Lower leg skin (tissue), 3 donors: ENCODE data around the gene ALG6.

Experiments
- CTCF ChIP-seq, 3 donors: fragments of 450-650 bp; IDR thresholded peaks; one replicate each; pipeline ENCODE4 v1.5.1; 2016; ENCODE audit warnings: antibody characterized with exemption in 3 of 3, mild to moderate bottlenecking in 3 of 3, moderate library complexity in 2 of 3
- POLR2A ChIP-seq, 2 donors: fragments of 450-650 bp; IDR thresholded peaks; one replicate each; pipeline ENCODE4 v1.6.1; 2016 to 2017; ENCODE audit warnings: antibody characterized with exemption in 2 of 2, mild to moderate bottlenecking in 1 of 2, moderate library complexity in 1 of 2

- TF ChIP-seq CTCF (IDR thresholded peaks at IDR 0.05) (no peak), POLR2A (IDR thresholded peaks at IDR 0.05) (no peak)
Measured at GRCh38 chr1:63466759-63467158, 99.3 kb downstream of the ALG6 start.
